GM23248 (cell line): Measurements from ENCODE around the gene TIA1. TPM values are rescaled to one million over a fixed set of nuclear protein-coding genes. Genes with fewer than 3 reads are reported as not detected.
A peak's percentile ranks its signal among the peaks of the same experiment; 100 is the strongest.

Experiments used
- DNase-seq: peaks from one replicate; pipeline ENCODE4 v3.0.0-alpha.2; 2015
- H2AFZ ChIP-seq: fragments of 200-600 bp; sonication (generic); 2 replicates; pipeline ENCODE4 v1.6.1; 2016; ENCODE audit warnings: antibody characterized with exemption
- H3F3A ChIP-seq: fragments of 200-600 bp; sonication (generic); 2 replicates; pipeline ENCODE4 v1.6.1; 2016; ENCODE audit warnings: mild to moderate bottlenecking, antibody characterized with exemption, mixed run types; ENCODE audit not compliant: insufficient read depth
- H3K27ac ChIP-seq: fragments of 200-600 bp; sonication (generic); 2 replicates; pipeline ENCODE4 v1.5.1; 2016; ENCODE audit warnings: mild to moderate bottlenecking
- H3K27me3 ChIP-seq: fragments of 200-600 bp; sonication (generic); replicated peaks from 2 replicates; pipeline ENCODE4 v1.6.1; 2016; ENCODE audit warnings: mild to moderate bottlenecking; ENCODE audit not compliant: insufficient read depth
- H3K36me3 ChIP-seq: fragments of 200-600 bp; sonication (generic); 2 replicates; pipeline ENCODE4 v1.6.1; 2016; ENCODE audit warnings: low read depth, mild to moderate bottlenecking
- H3K4me1 ChIP-seq: fragments of 200-600 bp; sonication (generic); 2 replicates; pipeline ENCODE4 v1.6.1; 2016; ENCODE audit warnings: mild to moderate bottlenecking; ENCODE audit not compliant: insufficient read depth
- H3K4me2 ChIP-seq: fragments of 200-600 bp; sonication (generic); one replicate; pipeline ENCODE4 v1.6.1; 2016; ENCODE audit warnings: mild to moderate bottlenecking; ENCODE audit not compliant: unreplicated experiment
- H3K4me3 ChIP-seq: fragments of 200-600 bp; sonication (generic); 2 replicates; pipeline ENCODE4 v1.5.1; 2016; ENCODE audit warnings: mild to moderate bottlenecking
- H3K79me2 ChIP-seq: fragments of 200-600 bp; sonication (generic); 2 replicates; pipeline ENCODE4 v1.6.1; 2016; ENCODE audit warnings: mild to moderate bottlenecking; ENCODE audit not compliant: insufficient read depth
- H3K9ac ChIP-seq: fragments of 200-600 bp; sonication (generic); 2 replicates; pipeline ENCODE4 v1.6.1; 2016; ENCODE audit warnings: mild to moderate bottlenecking
- H3K9me2 ChIP-seq: fragments of 200-600 bp; sonication (generic); 2 replicates; pipeline ENCODE4 v1.6.1; 2016; ENCODE audit warnings: mixed run types, mild to moderate bottlenecking, moderate library complexity; ENCODE audit not compliant: insufficient read depth
- H3K9me3 ChIP-seq: fragments of 200-600 bp; sonication (generic); one replicate; pipeline ENCODE4 v1.6.1; 2017; ENCODE audit warnings: low read depth
- H4K20me1 ChIP-seq: fragments of 200-600 bp; sonication (generic); 2 replicates; pipeline ENCODE4 v1.6.0; 2016; ENCODE audit not compliant: insufficient read depth
- EZH2 ChIP-seq: fragments of 200-600 bp; sonication (generic); IDR thresholded peaks from 2 replicates; pipeline ENCODE4 v1.6.1; 2018; ENCODE audit warnings: antibody characterized with exemption, mild to moderate bottlenecking; ENCODE audit not compliant: insufficient read depth, poor library complexity, severe bottlenecking
- EZH2phosphoT487 ChIP-seq: fragments of 200-600 bp; sonication (generic); IDR thresholded peaks from 2 replicates; pipeline ENCODE4 v1.6.1; 2018; ENCODE audit warnings: antibody characterized with exemption, moderate library complexity, mild to moderate bottlenecking, low read depth; ENCODE audit not compliant: insufficient read depth
- WGBS, 2 experiments: methylation state at CpG; one replicate each; pipeline ENCODE4 v1.1.6; 2015 to 2017; ENCODE audit warnings: low lambda C conversion rate in 2 of 2, low coverage in 1 of 2; ENCODE audit errors: missing lambda C conversion rate in 2 of 2; 5-methylcytosine and 5-hydroxymethylcytosine counted together
- in situ Hi-C: fragments of 300-500 bp; cut with MboI; formaldehyde crosslinking; loops from 2 replicates; pipeline ENCODE4 v1.15.0; 2020
- microRNA counts: library from miRNA; unstranded; fragments of <30 nt; microRNA quantifications from one replicate; lab custom pipeline; 2016
- microRNA-seq: library from miRNA; unstranded; fragments of <30 nt; microRNA quantifications from one replicate; pipeline ENCODE4, GENCODE V29; 2016; ENCODE audit warnings: borderline number of aligned reads
- polyA plus RNA-seq: library from polyadenylated mRNA; unstranded; fragments of >200 nt; fragmentation: Nextera tagmentation; extraction: Ambion mirVana; gene quantifications from 2 replicates; pipeline ENCODE4 v1.2.1, GENCODE V29; 2016
- small RNA-seq: library from RNA; depleted of rRNA; stranded (forward); fragments of <200 nt; gene quantifications from one replicate; pipeline ENCODE3, GENCODE V24; 2014; ENCODE audit warnings: low read depth, low replicate concordance
- total RNA-seq: library from RNA; depleted of rRNA; stranded (reverse); fragments of >200 nt; shearing (Covaris generic); gene quantifications from 2 replicates; pipeline ENCODE4 v1.2.3, GENCODE V29; 2014; rRNA removed

Gene TIA1
- total and polyA plus RNA-seq, 2 experiments from 2014 or later: 36.8 to 42.8 TPM

DNA sequence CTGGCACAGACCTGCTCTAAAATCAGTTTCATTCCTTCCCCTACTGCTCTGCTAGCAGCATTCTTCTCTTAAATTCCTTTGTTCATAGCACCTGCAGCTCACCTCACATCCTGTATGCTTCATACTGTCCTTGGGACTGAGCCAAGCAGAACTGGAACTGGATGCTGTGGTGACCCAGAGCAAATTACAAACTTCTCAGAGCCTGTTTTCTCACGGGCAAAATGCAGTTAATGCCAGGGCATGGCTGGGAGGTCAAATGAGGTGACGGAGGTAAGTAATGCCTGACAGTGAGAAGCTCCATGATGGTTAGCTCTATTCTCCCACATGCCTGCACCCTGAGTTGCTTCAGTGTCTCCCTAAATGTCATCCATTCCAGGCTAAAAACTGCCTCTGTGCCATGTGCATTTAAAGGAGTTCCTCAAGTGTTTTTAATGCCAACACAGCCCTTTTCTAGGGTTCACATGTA, 87.3 kb downstream of the TIA1 start:
- Histone ChIP-seq H3K27ac (no peak overlapping the region), H3K4me1 (no peaks in the 10 kb centered on the region), H2AFZ (no peak overlapping the region), H3K4me2 (no peak overlapping the region), H3K9ac (no peak overlapping the region), H3K9me3 (no peaks in the 10 kb centered on the region), H3K4me3 (no peak overlapping the region), H3K79me2 (no peaks in the 10 kb centered on the region), H3K9me2 (no peaks in the 10 kb centered on the region), H3K27me3 (no peaks in the 10 kb centered on the region), H4K20me1 (no peaks in the 10 kb centered on the region), H3F3A (no peaks in the 10 kb centered on the region), H3K36me3 (peaks cover 22% of the 10 kb centered on the region)
- DNase-seq: no peak
- WGBS, 2 experiments: 79 to 82% methylated on average over 2 of the region's 2 CpGs
- in situ Hi-C loops: no loop called here
- no peak for TF ChIP-seq EZH2phosphoT487
- TF ChIP-seq EZH2: no peak

- in situ Hi-C loops: no loop called here
- Histone ChIP-seq H3K27ac (no peak overlapping the region), H3F3A (no peaks in the 10 kb centered on the region), H3K9me2 (no peaks in the 10 kb centered on the region), H3K4me2 (no peak overlapping the region), H3K9me3 (no peaks in the 10 kb centered on the region), H2AFZ (no peak overlapping the region), H4K20me1 (no peaks in the 10 kb centered on the region), H3K27me3 (no peaks in the 10 kb centered on the region), H3K79me2 (no peaks in the 10 kb centered on the region), H3K9ac (no peak overlapping the region), H3K4me1 (no peaks in the 10 kb centered on the region), H3K36me3 (peaks cover 18% of the 10 kb centered on the region), H3K4me3 (no peak overlapping the region)
- no peak for TF ChIP-seq EZH2phosphoT487
- no peak for TF ChIP-seq EZH2
- WGBS, 2 experiments: 86 to 89% methylated on average over 6 of the region's 6 CpGs
- no peak for DNase-seq
Observed at GRCh38 chr2:70160545-70160944, 87.9 kb downstream of the TIA1 start.

MicroRNAs within 50 kb of the gene (microRNA counts, 767-probe panel; counts per million panel counts)
- microRNA hsa-miR-1285-3p (lab: Ali Mortazavi, UCI): 447 counts per million, percentile 86 among the panel's probes with 10 or more counts

Small RNA genes lying within 50 kb of the gene (microRNA-seq; reads per million reads assigned to microRNA genes)
- gene MIR1285-2: not detected

Small RNA genes lying within 50 kb of the gene (small RNA-seq; reads per million reads assigned to genes)
- gene AC016700.2: not detected
- not detected for gene MIR1285-2

Other genes starting within 250 kb of the TIA1 start
- 23.8 and 29.8 TPM in 2 replicates for gene PCBP1, start 161.2 kb downstream of the TIA1 start, total RNA-seq
- 163 and 167 TPM in 2 replicates for gene PCBP1, start 161.2 kb downstream of the TIA1 start, polyA plus RNA-seq
- gene C2orf42, start 57.6 kb downstream of the TIA1 start, total RNA-seq: 23.2 and 25.5 TPM in 2 replicates
- gene C2orf42, start 57.6 kb downstream of the TIA1 start, polyA plus RNA-seq: 15.5 and 15.7 TPM in 2 replicates
- gene PCYOX1, start 9.5 kb upstream of the TIA1 start, total RNA-seq: 74.4 and 76.1 TPM in 2 replicates
- 81.9 and 87.8 TPM in 2 replicates for gene PCYOX1, start 9.5 kb upstream of the TIA1 start, polyA plus RNA-seq
- 108 and 144 TPM in 2 replicates for gene SNRPG, start 45.1 kb upstream of the TIA1 start, total RNA-seq
- 327 and 337 TPM in 2 replicates for gene SNRPG, start 45.1 kb upstream of the TIA1 start, polyA plus RNA-seq
- 40.3 and 44.2 TPM in 2 replicates for gene FAM136A, start 53.4 kb upstream of the TIA1 start, total RNA-seq
- 53.4 and 57.4 TPM in 2 replicates for gene FAM136A, start 53.4 kb upstream of the TIA1 start, polyA plus RNA-seq